GM19035 (cell line): ENCODE data around the gene ARMC2.
"Not testable (repeated sequence)": the region's sequence is repeated elsewhere in the genome, so short reads cannot be mapped to it uniquely, and the experiment has no call there.

Source experiments
- ATAC-seq: cut with Tn5 transposase; IDR thresholded peaks from one replicate; pipeline ENCODE4 v1.9.1; 2021; ENCODE audit not compliant: unreplicated experiment

The ARMC2 gene

DNA sequence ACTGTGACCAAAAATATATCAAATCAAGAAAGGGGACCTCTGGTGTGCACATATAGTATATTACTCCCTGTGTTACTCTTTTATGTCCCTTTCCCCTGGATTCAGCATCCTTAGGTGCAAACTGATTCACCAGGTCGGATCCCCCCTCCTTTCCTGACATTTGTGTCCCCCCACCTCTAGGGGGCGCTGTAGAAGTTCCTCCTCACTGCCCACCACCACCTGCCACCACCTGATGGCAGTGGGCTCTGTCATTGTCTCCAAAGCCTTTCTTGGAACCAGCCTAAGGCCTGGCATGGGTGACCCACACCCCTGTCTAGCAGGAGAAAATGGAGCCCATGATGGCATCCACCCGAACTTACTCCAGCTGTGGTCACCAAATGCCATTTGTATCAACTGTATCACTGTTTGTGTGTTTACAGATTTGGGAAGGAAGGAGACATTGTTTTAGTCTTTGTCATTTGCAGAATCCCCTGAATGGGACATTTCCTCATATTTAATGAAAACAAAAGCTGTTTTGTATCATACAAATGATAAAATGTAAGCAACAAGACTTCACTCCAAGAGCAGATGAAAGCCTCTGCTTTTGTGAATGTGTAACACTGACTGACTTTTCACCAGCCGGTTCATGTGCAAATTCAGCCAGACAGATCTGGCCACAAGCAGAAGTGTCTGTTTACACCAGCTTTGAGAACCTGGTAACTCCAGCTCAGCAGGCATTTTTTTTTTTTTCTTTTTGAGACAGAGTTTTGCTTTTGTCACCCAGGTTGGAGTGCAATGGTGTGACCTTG, 66.2 kb downstream of the ARMC2 start:
- ATAC-seq = no peak

DNA sequence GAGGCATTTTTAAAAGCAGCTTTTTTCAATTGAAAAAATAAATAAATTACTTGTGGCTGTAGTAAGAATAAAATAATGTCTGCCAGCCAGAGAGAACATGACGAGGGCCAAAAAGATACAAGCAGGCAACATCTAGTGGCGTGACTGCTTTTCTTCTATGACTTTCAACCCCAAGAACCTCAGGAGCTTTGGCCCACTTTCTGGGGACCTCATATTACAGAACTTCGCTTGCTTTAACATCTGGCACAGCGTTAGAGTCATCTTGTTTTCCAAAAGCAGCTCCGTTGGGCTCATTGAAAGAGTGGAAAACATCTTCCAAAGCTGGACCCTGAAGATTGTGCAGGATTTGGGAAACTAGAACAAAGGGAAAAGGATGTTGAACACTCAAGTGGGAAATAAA, 67.0 kb downstream of the ARMC2 start:
- no peak for ATAC-seq

DNA sequence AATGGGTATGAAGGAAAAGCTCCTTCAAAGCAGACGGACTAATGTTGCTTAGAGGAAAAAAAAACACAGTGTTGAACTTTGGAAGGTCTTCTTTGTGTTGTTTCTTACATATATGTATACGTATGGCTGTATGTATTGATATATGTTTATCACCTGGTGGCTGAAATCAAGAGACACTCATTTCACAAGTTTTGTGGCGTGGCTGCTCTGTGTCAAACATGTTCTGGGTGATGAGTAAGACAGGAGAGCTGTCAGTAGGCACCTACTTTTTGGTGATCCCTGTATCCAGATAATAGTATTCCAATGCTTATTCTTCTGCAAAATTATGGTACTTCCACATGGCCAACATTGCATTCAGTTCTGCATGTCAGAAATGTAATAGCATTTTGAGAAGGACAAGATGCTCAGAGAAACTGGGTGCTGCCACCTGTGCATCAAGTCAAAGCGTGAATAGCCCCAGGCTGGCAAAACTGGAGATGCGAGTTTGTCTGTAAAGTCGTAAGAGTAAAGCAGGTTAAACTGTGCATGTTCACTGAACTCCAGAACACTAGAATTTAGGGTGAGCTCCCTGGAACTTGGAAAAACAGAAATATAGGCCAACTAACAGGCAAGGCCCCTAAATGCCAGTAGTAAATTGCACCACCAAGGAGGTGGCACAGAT, 67.9 kb downstream of the ARMC2 start:
- no peak for ATAC-seq

DNA sequence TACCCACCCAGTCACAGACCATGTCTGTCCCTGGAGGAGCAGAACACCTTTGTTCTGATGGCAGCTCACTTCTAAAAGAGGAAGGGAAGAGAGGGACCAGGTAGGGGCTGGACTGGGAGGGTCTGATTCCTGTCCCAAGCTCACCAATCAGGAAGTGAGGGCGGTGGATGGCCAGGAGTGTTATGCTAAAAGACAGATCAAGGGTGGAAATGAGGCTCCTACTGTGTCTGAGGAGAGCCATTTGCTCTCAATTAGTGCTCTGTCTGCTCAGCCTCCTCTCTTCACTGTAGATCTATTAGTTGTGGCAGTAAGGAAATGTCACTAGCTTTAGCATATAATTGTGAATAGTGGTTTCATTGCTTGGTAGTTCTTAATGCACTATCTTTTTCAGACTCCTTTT, 72.5 kb downstream of the ARMC2 start:
- ATAC-seq = no peak

DNA sequence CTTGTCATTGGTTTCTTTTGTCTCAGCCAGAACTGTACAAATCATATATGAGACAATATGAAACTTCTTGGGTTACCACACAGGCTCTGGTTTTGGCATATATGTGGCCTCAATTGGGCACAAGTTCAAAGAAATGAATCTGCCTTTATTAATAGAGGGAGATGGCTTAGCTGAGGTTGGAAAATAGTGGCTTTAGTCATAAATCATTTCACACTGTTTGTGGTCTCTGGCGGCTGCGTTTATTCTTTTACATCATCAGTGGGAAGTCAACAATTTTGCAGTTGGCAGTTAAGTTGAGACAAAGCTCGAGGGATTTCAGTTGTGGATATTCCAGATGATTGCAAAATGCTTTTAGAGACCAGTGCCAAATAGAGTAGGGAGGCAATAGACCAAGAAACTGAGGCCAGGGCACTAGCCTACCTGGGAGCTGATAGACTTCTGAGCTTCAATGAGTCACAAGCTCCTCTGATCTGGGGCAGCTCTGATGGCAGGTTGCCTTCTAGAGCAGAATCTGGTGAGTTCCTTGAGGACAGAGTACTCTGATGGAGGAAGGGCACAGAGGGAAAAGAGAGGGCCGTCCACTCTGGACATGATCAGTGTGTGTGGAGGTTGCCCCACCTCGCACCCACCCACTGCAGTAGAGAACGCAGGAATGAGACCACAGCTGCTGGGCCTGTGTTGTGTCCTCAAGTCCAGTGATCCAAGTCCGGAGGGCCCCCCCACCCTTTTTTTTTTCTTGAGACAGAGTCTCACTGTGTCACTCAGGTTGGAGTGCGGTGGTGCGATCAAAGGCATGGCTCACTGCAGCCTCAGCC, 73.5 kb downstream of the ARMC2 start:
- ATAC-seq = no peak

DNA sequence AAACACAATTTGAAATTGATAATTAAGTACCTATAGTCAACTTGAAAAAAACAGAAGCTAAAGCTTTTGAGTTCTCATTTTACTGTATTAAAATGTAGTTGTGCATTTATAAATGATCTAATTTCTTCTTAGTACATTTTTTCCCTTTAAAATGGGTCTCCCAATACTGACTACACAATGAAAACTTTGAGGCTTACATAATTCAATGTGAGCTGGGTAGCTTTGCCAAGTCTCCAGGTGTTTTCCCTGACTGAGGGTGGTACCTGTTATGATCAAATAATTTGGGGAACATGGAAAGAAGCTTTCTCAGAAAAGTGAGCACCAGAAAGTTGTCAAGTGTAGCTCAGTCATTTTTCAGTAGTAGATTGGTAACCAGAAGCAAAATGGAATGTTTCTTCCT, 74.3 kb downstream of the ARMC2 start:
- no peak for ATAC-seq

DNA sequence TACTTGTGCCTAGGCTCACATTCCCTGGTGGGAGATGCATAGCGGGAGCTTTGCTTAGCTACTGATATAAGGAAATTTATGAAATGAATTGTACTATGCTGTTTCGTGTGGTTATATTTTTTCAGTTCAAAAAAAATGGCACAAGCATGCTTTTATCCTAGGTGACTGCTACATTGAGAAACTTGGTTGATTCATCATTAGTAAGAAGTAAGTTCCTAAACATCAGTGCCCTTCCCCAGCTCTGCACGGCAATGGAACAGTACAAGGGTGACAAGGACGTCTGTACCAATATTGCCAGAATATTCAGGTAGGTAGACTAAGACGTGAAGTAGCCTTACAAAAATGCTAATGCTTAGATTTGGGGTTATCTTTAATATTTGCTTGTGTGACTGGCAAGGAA, 79.7 kb downstream of the ARMC2 start:
- ATAC-seq = no peak

DNA sequence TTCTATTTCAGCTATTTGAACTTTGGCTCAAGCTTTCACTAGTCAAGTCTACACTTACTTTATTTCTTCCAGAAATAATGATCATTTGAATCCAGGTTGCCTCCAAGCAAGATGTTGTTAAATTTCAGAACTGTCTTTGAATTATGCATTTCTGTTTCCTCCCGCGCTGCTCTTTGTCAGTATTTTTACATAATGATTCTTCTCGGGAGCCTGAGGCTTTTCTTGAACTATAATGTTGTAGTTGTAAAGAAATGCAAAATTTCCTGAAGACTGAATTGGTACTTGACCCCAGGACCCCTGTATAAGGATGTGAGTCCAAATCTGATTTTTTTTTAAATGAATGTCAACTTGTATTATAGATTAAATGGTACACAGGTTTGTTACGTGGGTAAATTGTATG, 80.4 kb downstream of the ARMC2 start:
- ATAC-seq = no peak

DNA sequence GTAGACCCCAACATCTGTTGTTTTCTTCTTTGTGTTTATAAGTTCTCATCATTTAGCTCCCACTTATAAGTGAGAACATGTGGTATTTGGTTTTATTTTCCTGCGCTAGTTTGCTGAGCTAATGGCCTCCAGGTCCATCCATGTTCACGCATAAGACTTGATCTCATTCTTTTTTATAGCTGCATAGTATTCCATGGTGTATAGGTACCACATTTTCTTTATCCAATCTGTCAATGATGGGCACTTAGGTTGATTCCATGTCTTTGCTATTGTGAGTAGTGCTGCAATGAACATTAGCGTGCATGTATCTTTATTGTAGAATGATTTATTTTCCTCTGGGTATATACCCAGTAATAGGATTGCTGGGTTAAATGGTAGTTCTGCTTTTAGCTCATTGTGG, 82.9 kb downstream of the ARMC2 start:
- not testable (repeated sequence) for ATAC-seq

DNA sequence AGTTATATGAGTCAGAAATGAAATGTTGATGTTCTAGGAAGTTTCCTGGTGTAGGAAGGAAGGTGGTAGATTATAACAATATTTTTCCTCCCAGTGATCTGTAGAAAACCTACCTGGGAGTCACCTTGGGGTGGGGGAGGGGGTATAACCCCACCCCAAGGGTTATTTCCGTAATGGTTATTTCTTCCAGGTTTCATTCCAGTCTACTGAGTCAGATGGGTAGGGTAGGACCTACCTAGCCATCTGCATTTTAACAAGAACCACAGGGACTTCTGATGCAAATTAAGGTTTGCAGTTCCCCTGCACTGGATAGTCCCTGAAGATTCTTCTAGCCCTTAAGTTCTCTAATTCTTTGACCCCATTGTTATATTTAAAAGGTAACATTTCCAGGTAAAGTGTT, 88.9 kb downstream of the ARMC2 start:
- no peak for ATAC-seq

DNA sequence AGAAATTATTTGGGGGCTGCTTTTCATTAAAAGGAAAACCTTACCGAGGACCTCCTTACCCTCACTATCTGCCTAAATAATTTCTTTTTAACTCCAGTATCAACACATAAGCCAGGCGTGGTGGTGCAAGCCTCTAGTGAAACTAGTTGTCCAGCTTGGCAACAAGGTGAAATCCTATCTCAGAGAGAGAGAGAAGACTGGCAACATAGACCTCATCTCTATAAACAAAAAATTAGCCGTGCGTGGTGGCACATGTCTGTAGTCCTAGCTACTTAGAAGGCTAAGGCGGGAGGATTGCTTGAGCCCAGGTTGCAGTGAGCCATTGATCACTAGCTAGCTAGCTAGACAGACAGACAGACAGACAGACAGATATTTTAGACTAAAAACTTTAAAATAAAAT, 92.5 kb downstream of the ARMC2 start:
- ATAC-seq = no peak

DNA sequence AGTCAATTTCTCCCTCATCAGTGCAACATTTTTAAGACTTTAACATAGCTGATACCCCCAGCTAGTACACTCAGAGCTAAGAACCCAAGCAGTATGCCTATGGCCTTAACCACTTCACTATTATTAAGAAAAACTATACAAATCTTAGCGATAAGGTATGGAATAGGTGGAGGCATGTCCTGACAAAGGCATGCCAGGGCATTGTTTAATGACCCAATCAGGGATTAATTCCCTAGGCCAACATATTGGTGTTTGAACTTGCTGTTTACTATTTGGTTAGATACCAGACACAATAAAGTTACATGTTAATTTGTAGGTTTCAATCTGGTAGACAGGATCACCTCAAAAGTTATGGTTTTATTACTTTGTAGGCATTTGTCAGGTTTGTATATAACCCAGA, 93.1 kb downstream of the ARMC2 start:
- no peak for ATAC-seq

DNA sequence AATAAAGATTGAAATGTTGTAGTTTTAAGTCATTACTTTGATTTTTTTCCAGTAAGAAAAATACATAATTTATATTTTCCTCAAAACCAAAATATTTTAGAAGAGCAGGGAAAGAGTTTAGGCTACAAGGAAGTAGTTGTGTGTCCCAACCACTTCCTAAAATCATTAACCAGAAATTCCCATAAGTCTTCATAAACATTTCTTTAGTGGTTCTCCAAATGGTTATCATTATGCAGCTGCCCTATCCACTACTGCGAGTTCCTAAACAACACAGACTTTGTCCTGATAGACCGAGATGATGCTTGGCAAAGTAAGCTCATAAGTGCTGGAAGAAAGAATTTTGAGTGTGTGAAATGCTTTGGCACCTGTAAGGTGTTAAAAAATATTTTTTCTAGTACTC, 93.6 kb downstream of the ARMC2 start:
- no peak for ATAC-seq

DNA sequence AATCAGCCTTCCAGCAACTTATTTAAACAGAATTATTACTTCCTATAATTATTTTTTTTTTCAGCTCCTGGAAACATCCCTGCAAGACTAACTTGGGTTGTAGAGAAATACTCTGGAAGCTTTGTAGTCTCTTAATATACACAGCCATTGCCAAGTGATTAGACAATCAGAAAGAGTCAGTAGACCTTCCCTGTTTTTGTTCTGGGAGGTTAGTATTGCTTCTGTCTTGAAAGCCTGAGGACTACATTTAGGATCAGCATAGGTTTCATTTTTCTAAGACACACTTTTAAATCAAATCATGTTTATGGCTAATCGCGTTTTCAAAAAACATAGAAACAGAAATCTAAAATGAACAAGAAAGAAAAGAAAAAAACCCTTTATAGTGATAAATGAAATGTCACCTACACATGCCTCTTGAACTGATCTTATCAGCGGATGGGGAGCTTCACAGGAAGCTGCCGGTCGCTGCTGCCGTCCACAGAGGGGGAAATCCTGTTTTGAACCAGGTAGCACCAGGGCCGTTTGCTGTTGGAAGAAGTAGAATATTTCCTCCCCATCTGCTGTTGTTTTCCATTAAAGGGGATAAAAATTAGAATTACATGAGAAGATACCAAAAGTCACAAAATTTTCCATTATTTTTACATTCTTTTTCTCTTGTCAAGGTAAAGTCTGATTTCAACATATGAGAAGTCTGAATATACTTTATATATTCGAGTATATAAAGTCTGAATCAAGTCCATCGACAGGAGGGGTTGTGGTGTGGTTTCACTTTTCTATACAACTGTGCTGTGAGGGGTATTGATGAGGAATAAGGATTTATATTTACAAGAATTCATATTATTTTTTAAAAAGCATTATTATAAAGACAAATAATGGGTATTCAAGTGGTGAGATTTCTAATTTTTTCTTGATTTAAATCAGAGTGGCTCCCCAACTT, 94.6 kb downstream of the ARMC2 start:
- no peak for ATAC-seq

DNA sequence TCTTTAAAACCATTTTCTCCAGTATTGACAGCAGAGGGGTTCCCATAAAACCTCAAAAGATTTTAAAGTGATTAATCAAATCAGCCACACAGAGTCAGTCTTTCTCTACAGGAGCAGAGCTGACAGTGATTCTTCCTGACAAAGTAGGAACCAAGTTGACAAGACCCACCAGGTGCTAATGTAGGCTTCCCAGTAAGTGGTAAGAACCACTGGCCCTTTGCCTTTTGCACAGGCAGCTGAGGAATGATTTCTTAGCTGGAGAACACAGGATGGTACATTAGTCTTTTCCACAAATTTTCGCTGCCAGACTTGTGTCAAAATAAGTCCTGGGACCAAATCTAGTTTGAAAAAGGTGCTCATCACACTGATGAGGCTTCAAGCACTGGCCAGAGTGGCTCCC, 95.8 kb downstream of the ARMC2 start:
- ATAC-seq = no peak

DNA sequence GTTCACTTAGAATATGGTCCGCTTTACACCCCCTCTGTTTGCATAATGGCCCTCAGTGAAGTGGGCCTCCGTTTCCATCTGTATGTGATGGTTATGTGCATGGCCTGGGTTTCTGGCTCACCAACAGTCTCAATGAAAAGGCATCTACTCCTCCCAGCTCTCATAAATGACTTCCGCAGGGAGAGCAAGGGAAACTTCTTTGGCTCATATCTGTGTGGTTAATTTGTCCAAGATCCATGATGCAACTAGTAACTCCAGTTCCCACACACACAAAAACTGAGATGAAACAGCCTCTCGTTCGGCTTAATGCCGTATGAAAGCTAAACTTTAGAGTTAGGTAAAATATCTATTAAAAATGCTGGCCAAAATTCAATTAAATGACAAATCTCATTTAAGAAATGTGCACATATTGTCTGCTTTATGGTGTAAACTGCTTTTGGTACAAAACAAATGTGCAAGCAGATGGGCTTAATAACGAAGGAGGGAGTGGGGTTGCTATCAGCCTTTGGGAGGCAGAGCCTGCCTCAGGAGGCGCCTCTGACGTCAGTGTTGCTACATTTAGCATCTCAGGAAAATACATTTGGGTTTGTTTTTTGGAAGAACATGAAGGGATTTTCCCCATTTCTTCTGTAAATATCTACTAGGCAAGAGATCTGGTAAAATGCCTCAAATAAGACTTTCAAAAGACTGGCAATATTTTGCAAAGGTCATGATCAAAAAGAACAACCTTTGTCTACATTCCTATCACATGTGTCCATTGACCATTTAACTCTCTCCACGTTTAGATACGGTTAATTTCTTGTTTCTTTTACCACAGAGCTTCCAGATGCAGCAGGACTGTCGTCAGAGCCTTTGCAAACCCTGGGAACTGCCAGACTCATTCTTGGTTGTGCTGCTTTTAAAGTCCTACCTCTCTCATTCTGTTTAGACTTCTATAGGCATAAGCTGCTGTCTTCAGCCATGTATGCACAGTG, 96.8 kb downstream of the ARMC2 start:
- ATAC-seq = no peak

DNA sequence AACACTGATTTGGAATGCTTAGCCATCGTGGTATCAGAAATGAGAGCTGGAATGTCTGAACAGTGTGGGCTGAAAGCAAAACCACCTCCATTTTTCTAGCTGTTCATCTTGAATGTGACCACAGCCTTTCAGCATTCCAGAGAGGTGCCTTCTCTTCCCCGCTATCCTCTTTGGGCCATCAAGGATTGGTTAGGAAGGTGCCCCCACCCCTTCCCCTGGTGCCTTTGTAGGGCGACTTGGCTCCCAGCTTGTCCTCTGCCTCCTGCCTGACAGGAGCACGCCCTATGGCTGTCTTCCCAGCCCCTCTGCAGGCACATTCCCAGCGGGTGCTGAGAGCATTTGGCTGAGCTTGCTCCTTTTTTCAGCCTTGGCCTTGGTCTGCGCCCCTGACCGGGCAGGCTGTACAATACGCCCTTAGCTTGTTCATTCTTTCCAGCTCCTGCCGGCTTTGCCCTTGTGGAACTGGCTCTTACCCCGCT, 97.5 kb downstream of the ARMC2 start:
- no peak for ATAC-seq

DNA sequence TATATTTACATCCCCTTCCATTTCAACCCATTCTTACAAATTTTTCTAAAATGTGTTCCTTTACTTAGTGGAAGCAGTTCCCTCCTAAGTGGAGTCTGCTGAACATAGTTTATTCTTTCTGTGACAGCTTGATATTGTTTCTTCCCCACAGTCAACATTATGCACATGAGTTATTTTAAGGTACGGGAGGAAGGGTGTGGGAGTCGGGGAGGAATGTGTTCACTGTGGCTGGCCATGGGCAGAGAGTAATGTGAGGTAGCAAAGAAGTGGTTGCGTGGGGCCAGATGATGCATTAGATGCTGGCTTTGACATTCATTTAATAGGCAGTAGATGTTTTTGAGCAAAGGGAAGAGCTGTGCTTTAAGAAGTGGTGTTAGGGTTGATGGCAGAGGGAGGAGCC, 98.5 kb downstream of the ARMC2 start:
- no peak for ATAC-seq

DNA sequence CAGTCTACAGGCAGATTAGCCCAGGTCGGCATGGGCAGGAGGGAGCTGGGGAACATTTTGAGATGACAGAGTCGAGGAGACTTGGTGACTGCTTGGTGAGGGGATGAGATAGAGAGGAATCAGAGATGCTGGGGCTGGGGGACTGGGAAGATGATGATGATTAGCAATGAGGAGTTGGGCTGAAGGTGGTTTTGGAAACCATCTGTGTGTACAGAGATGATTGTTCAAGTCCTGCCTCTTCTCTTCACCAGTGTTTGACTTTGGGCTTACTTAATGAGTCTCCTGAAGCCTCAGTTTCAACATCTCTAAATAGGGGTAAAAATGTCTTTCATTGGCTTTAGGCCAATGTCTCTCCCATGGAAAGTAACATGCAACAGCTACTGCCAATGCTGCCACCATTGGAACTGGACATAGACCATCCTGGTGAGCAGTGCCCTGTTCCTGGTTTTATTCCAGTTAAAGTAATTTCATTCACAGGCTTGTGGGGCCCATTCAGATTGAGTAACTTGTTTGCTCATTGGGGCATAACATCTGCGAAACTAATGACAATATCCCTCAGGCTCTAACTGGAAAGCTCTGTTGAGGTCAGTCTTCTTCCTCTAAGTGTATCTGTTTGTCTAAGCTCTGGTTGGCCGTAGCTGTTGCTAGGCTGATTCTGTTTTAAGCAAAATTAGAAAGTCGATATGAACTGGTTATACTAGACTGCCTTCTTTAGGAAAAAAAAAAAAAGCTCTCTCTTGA, 99.1 kb downstream of the ARMC2 start:
- no peak for ATAC-seq
